Measurements from ENCODE around the gene KCNA1.

Gene KCNA1

DNA sequence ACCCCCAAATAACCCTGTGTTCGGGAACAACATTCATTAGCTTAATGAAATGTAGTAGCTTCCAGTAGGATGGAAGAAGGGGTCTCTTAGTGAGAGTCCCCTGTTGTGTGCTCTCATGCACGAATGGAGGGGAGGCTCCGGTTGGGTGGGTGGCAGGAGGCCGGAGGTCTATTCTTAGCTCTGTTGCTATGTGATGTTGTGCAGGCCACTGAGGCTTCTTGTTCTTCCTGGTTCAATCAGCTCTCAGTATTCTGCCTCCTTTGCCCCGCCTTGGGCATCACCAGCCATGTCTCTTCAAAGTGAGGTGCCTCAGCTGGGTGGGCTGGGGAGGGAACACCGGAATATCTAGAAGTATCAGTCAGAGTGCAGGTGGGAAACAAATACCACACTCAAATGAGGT, 50.8 kb downstream of the KCNA1 start:
- DNase-seq (ENCODE audit: low spot score): no peak

DNA sequence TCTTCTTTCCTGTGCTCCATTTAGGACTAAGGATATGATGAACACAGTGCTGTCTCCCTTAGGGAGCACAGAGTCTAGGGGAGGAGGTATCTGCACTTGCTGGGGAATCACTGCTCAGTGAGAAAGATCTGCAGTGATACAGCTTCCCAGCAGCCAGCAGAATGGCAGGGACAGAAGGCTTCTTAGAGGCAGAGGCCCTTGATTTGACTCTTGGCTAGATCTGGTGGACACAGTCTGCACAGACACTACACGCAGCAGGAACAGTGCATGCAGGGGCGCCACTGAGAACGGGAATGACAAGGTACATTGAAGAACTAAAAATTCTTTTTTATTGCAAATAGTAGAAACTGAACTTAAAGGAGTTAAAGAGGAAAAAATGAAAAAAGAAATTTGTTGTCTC, 51.6 kb downstream of the KCNA1 start:
- DNase-seq (ENCODE audit: low spot score): no peak

DNA sequence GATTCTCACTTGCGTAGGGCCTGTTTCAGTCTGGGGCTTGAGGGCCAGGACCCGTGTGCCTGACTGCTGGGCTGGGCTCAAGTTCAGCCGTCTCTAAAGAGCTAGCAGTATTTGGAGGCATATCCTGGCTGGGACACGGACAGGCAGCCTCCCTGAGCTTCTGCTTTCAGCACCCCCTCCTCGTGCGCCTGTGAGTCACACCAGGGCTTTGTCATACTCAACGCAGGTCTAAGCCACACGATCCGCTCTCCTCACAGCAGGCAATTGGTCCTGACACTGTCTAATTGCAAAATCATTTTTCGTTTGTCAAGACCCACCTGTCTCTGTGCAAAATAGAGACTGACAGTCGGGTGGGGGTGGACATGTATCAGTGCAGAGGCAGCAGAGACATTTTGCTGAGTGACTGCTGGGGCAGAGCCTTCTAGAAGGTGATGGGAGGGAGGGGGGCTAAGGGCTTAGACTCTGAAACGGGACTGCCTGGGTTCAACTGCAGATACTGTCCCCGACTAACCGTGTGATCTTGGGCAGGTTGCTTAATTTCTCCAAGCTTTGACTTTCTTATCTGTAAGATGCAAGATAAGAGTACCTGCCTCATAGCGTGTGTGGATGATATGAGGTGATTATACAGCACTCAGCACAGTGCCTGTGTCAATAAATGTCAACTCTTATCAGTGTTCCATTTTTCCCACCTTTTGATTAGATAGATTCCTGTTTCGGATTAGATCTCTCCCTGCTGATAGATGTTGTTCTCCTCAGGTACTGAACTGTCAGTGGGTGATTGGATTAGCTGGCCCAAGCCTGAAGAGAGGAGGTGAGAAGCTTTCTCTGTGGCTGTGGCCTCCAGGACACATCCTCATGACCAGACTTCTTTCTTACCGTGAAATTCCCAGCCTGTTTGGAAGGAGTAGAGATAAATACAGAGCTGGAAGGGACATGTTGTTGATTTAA, 53.1 kb downstream of the KCNA1 start:
- no peak for DNase-seq (ENCODE audit: low spot score)
